H9 (cell line): ENCODE data around the gene EDIL3. TPM values are rescaled to one million over a fixed set of nuclear protein-coding genes. Genes with fewer than 3 reads are reported as not detected.

Experiments
- DNase-seq: peaks from one replicate; pipeline ENCODE4 v3.0.0-alpha.2; 2017
- H2AFZ ChIP-seq: one replicate; pipeline ENCODE4 v1.6.1; 2013; ENCODE audit warnings: mild to moderate bottlenecking, low read length, control low read depth, moderate library complexity
- H2AK5ac ChIP-seq: 2 replicates; pipeline ENCODE4 v1.6.1; 2013; ENCODE audit warnings: low read length, control low read depth, mixed read lengths; ENCODE audit not compliant: insufficient read length
- H2BK120ac ChIP-seq: one replicate; pipeline ENCODE4 v1.6.1; 2013; ENCODE audit warnings: low read depth, mild to moderate bottlenecking, low read length, control low read depth, inconsistent platforms; ENCODE audit not compliant: poor library complexity, severe bottlenecking
- H2BK12ac ChIP-seq: 2 replicates; pipeline ENCODE4 v1.6.1; 2013; ENCODE audit warnings: low read length, control low read depth, mixed read lengths, low read depth; ENCODE audit not compliant: insufficient read length
- H2BK15ac ChIP-seq: 2 replicates; pipeline ENCODE4 v1.6.1; 2013; ENCODE audit warnings: low read depth, low read length, control low read depth
- H2BK20ac ChIP-seq: one replicate; pipeline ENCODE4 v1.6.1; 2013; ENCODE audit warnings: low read depth, mild to moderate bottlenecking, low read length, control low read depth, inconsistent platforms; ENCODE audit not compliant: poor library complexity, severe bottlenecking
- H2BK5ac ChIP-seq: 2 replicates; pipeline ENCODE4 v1.6.1; 2013; ENCODE audit warnings: low read length, control low read depth, mixed read lengths; ENCODE audit not compliant: insufficient read length
- H3K14ac ChIP-seq: 2 replicates; pipeline ENCODE4 v1.6.1; 2013; ENCODE audit warnings: low read length, control low read depth; ENCODE audit not compliant: insufficient read depth
- H3K18ac ChIP-seq: 2 replicates; pipeline ENCODE4 v1.6.1; 2013; ENCODE audit warnings: low read depth, mild to moderate bottlenecking, mixed read lengths, low read length, control low read depth; ENCODE audit not compliant: insufficient read length
- H3K23ac ChIP-seq: 2 replicates; pipeline ENCODE4 v1.6.1; 2013; ENCODE audit warnings: low read length, control low read depth, mixed read lengths, low read depth; ENCODE audit not compliant: insufficient read length
- H3K23me2 ChIP-seq: 2 replicates; pipeline ENCODE4 v1.6.1; 2013; ENCODE audit warnings: low read depth, mild to moderate bottlenecking, mixed read lengths, low read length, control low read depth; ENCODE audit not compliant: insufficient read length, poor library complexity, severe bottlenecking
- H3K27ac ChIP-seq: 2 replicates; pipeline ENCODE4 v1.5.1; 2013; ENCODE audit warnings: low read length, control low read depth, mixed read lengths, low read depth; ENCODE audit not compliant: insufficient read length
- H3K27me3 ChIP-seq: 2 replicates; pipeline ENCODE4 v1.6.1; 2013; ENCODE audit warnings: low read length, control low read depth, inconsistent platforms; ENCODE audit not compliant: insufficient read depth
- H3K4ac ChIP-seq: 2 replicates; pipeline ENCODE4 v1.6.1; 2013; ENCODE audit warnings: low read depth, mild to moderate bottlenecking, control low read depth, inconsistent platforms, low read length, moderate library complexity
- H3K4me1 ChIP-seq: 2 replicates; pipeline ENCODE4 v1.6.1; 2013; ENCODE audit warnings: low read length, control low read depth, inconsistent platforms; ENCODE audit not compliant: insufficient read depth
- H3K4me2 ChIP-seq: 2 replicates; pipeline ENCODE4 v1.6.1; 2013; ENCODE audit warnings: low read length, control low read depth, mixed read lengths; ENCODE audit not compliant: insufficient read length, insufficient read depth
- H3K56ac ChIP-seq: 2 replicates; pipeline ENCODE4 v1.6.1; 2013; ENCODE audit warnings: low read depth, mild to moderate bottlenecking, mixed read lengths, low read length, control low read depth; ENCODE audit not compliant: insufficient read length
- H3K79me1 ChIP-seq: 2 replicates; pipeline ENCODE4 v1.6.1; 2013; ENCODE audit warnings: low read depth, mild to moderate bottlenecking, moderate library complexity, low read length, control low read depth, inconsistent platforms; ENCODE audit not compliant: insufficient read depth, poor library complexity, severe bottlenecking
- H3K79me2 ChIP-seq: 2 replicates; pipeline ENCODE4 v1.6.1; 2013; ENCODE audit warnings: low read length, control low read depth, inconsistent platforms; ENCODE audit not compliant: insufficient read depth
- H3K9ac ChIP-seq: 2 replicates; pipeline ENCODE4 v1.6.1; 2013; ENCODE audit warnings: low read length, control low read depth, mixed read lengths; ENCODE audit not compliant: insufficient read length; ENCODE audit errors: extremely low read depth
- H3K9me3 ChIP-seq: one replicate; pipeline ENCODE4 v1.6.1; 2013; ENCODE audit warnings: low read depth, low read length, inconsistent platforms; ENCODE audit not compliant: control insufficient read depth
- H3T11ph ChIP-seq: one replicate; pipeline ENCODE4 v1.6.1; 2013; ENCODE audit warnings: mild to moderate bottlenecking, low read length, control low read depth, inconsistent platforms
- H4K20me1 ChIP-seq: one replicate; pipeline ENCODE4 v1.6.1; 2013; ENCODE audit not compliant: control insufficient read depth, insufficient read length, insufficient read depth
- H4K5ac ChIP-seq: 2 replicates; pipeline ENCODE4 v1.6.1; 2013; ENCODE audit warnings: low read depth, mild to moderate bottlenecking, mixed read lengths, low read length, control low read depth; ENCODE audit not compliant: insufficient read length
- H4K8ac ChIP-seq: replicated peaks from 2 replicates; pipeline ENCODE4 v1.6.1; 2013; ENCODE audit warnings: low read length, control low read depth, mixed read lengths, low read depth; ENCODE audit not compliant: insufficient read length
- H4K91ac ChIP-seq: 2 replicates; pipeline ENCODE4 v1.6.1; 2013; ENCODE audit warnings: low read depth, mild to moderate bottlenecking, moderate library complexity, mixed read lengths, low read length, control low read depth; ENCODE audit not compliant: insufficient read length
- H3K27ac Mint-ChIP-seq, 3 experiments: 2 replicates in 2 of 3; 3 replicates in 1 of 3; pipeline ENCODE4 v1.8.0; 2020 to 2021; ENCODE audit warnings: mixed read lengths in 3 of 3, mild to moderate bottlenecking in 1 of 3, moderate library complexity in 1 of 3
- H3K27me3 Mint-ChIP-seq: 2 replicates; pipeline ENCODE4 v1.8.0; 2021; ENCODE audit warnings: low read depth, mild to moderate bottlenecking, moderate library complexity, mixed read lengths
- H3K36me3 Mint-ChIP-seq, 3 experiments: 2 replicates in 2 of 3; 3 replicates in 1 of 3; pipeline ENCODE4 v1.8.0; 2020 to 2021; ENCODE audit warnings: low read depth in 3 of 3, mixed read lengths in 3 of 3; ENCODE audit not compliant: insufficient read depth in 1 of 3
- H3K4me1 Mint-ChIP-seq, 2 experiments: 2 replicates each; pipeline ENCODE4 v1.8.0; 2020; ENCODE audit warnings: mixed read lengths in 2 of 2
- H3K4me3 Mint-ChIP-seq, 2 experiments: 2 replicates in 1 of 2; 3 replicates in 1 of 2; pipeline ENCODE4 v1.8.0; 2020 to 2021; ENCODE audit warnings: mild to moderate bottlenecking in 2 of 2, mixed read lengths in 2 of 2, moderate library complexity in 1 of 2
- H3K9me3 Mint-ChIP-seq, 2 experiments: 2 replicates in 1 of 2; 3 replicates in 1 of 2; pipeline ENCODE4 v1.8.0; 2020; ENCODE audit warnings: mild to moderate bottlenecking in 2 of 2, mixed read lengths in 2 of 2, moderate library complexity in 1 of 2
- WGBS: extraction: QIAGEN DNeasy Blood & Tissue Kit; methylation state at CpG from one replicate; pipeline ENCODE4 v1.1.7; 2013; ENCODE audit warnings: missing lambda C conversion rate, low lambda C conversion rate, mixed read lengths; ENCODE audit not compliant: insufficient read length; ENCODE audit errors: extremely low coverage; 5-methylcytosine and 5-hydroxymethylcytosine counted together
- total RNA-seq: library from RNA; stranded (reverse); gene quantifications from 2 replicates; pipeline ENCODE4 v1.2.1, GENCODE V29; 2021
- TF ChIP-seq, protein P1 (sequence below): fragments of 200-600 bp; sonication (generic); conservative IDR thresholded peaks from 3 replicates; pipeline ENCODE4 v1.8.0; 2021; ENCODE audit warnings: antibody characterized with exemption, mild to moderate bottlenecking

Gene EDIL3
- total RNA-seq, 1 experiment from 2014 or later: 61.9 TPM

DNA sequence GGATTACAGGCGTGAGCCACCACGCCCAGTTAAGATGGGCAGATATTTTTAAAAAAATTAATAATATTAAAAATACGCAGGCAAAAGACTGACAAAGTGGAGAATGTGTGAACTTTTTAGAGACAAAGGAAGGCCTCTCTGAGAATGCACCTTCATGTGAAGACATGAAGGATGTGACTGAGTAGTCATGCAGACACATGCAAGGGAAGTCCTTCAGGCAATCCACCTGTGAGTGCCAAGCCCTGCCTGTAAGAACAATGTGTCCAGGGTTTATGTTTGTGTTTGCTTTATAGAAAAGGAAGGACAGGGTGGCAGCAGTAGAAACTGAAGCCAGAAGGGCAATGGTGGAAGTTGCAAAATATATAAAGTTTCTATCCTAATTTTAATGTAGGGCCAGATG lies 169.2 kb downstream of the EDIL3 start:
- Histone ChIP-seq H3K27ac (no peak overlapping the region), H3K4ac (no peak overlapping the region), H4K5ac (no peak overlapping the region), H3K23ac (no peak overlapping the region), H2BK15ac (no peak overlapping the region), H3K14ac (no peak overlapping the region), H3K4me1 (no peaks in the 10 kb centered on the region), H2BK120ac (no peak overlapping the region), H2BK5ac (no peak overlapping the region), H3K23me2 (no peaks in the 10 kb centered on the region), H3K9me3 (no peaks in the 10 kb centered on the region), H2BK12ac (no peak overlapping the region), H3K18ac (no peak overlapping the region), H4K8ac (no peak overlapping the region), H3K79me2 (no peaks in the 10 kb centered on the region), H3K4me2 (no peak overlapping the region), H2AFZ (no peak overlapping the region), H3K79me1 (no peaks in the 10 kb centered on the region), H4K20me1 (no peaks in the 10 kb centered on the region), H3K9ac (no peak overlapping the region), H3K56ac (no peak overlapping the region), H4K91ac (no peak overlapping the region), H2AK5ac (no peak overlapping the region), H3K27me3 (no peaks in the 10 kb centered on the region), H3T11ph (no peak overlapping the region), H2BK20ac (no peak overlapping the region)
- Mint-ChIP-seq H3K36me3 (no peaks in the 10 kb centered on the region; a peak in 1 of 7 replicates), H3K4me1 (no peaks in the 10 kb centered on the region), H3K9me3 (no peaks in the 10 kb centered on the region), H3K27me3 (no peaks in the 10 kb centered on the region), H3K4me3 (no peak overlapping the region), H3K27ac (0 out of 7 replicates have a peak overlapping the region, but pooled peaks of 1 of the 3 experiments have one; percentile 41)
- DNase-seq: no peak
- no CpG with 5 or more reads among the region's 3 CpGs for WGBS
- TF ChIP-seq, protein P1, sequence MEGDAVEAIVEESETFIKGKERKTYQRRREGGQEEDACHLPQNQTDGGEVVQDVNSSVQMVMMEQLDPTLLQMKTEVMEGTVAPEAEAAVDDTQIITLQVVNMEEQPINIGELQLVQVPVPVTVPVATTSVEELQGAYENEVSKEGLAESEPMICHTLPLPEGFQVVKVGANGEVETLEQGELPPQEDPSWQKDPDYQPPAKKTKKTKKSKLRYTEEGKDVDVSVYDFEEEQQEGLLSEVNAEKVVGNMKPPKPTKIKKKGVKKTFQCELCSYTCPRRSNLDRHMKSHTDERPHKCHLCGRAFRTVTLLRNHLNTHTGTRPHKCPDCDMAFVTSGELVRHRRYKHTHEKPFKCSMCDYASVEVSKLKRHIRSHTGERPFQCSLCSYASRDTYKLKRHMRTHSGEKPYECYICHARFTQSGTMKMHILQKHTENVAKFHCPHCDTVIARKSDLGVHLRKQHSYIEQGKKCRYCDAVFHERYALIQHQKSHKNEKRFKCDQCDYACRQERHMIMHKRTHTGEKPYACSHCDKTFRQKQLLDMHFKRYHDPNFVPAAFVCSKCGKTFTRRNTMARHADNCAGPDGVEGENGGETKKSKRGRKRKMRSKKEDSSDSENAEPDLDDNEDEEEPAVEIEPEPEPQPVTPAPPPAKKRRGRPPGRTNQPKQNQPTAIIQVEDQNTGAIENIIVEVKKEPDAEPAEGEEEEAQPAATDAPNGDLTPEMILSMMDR: no peak
